SK-N-SH treated with all-trans-retinoic acid at 6 μM for 48 hours (cell line): ENCODE data around the gene ACAP2.

Source experiments
- ATAC-seq: fragments of 200-7000 bp; cut with Tn5 transposase; 3 replicates; pipeline ENCODE4 v1.9.1; 2020; ENCODE audit warnings: mild to moderate bottlenecking, moderate library complexity
- ARNTL ChIP-seq: fragments of 450-650 bp; formaldehyde crosslinking; IDR thresholded peaks from 2 replicates; pipeline ENCODE4 v1.5.0; 2020; ENCODE audit warnings: low read depth, mild to moderate bottlenecking, moderate library complexity, borderline replicate concordance
- CSDC2 ChIP-seq: fragments of 250-450 bp; sonication (Bioruptor Pico); IDR thresholded peaks from 2 replicates; pipeline ENCODE4 v1.5.0; 2020; ENCODE audit warnings: mild to moderate bottlenecking, moderate library complexity
- ESRRG ChIP-seq: fragments of 250-450 bp; sonication (Bioruptor Pico); IDR thresholded peaks from 2 replicates; pipeline ENCODE4 v1.6.1; 2021; ENCODE audit warnings: mild to moderate bottlenecking
- GLIS3 ChIP-seq: fragments of 250-450 bp; sonication (Bioruptor Pico); IDR thresholded peaks from 2 replicates; pipeline ENCODE4 v1.5.0; 2020; ENCODE audit warnings: mild to moderate bottlenecking, moderate library complexity
- ISL1 ChIP-seq: fragments of 250-450 bp; sonication (Bioruptor Pico); IDR thresholded peaks from 2 replicates; pipeline ENCODE4 v2.1.2; 2022; ENCODE audit warnings: mild to moderate bottlenecking, moderate library complexity
- PPARA ChIP-seq: fragments of 250-450 bp; sonication (Bioruptor Pico); IDR thresholded peaks from 2 replicates; pipeline ENCODE4 v1.5.0; 2020; ENCODE audit warnings: mild to moderate bottlenecking, borderline replicate concordance
- RARB ChIP-seq: fragments of 250-450 bp; sonication (Bioruptor Pico); IDR thresholded peaks from 2 replicates; pipeline ENCODE4 v1.8.0; 2021; ENCODE audit warnings: mild to moderate bottlenecking, moderate library complexity
- SNAI2 ChIP-seq: fragments of 250-450 bp; sonication (Bioruptor Pico); IDR thresholded peaks from 2 replicates; pipeline ENCODE4 v1.5.0; 2020; ENCODE audit warnings: mild to moderate bottlenecking, moderate library complexity
- TCF4 ChIP-seq: fragments of 250-450 bp; sonication (Bioruptor Pico); IDR thresholded peaks from 2 replicates; pipeline ENCODE4 v1.8.0; 2021; ENCODE audit warnings: mild to moderate bottlenecking, moderate library complexity, borderline replicate concordance
- TOX ChIP-seq: fragments of 250-450 bp; sonication (Bioruptor Pico); IDR thresholded peaks from 2 replicates; pipeline ENCODE4 v1.8.0; 2021; ENCODE audit warnings: mild to moderate bottlenecking, moderate library complexity, borderline replicate concordance
- ZC3H10 ChIP-seq: fragments of 250-450 bp; sonication (Bioruptor Pico); IDR thresholded peaks from 2 replicates; pipeline ENCODE4 v1.5.1; 2021; ENCODE audit warnings: mild to moderate bottlenecking, moderate library complexity
- ZFP3 ChIP-seq: fragments of 250-450 bp; sonication (Bioruptor Pico); IDR thresholded peaks from 2 replicates; pipeline ENCODE4 v1.5.0; 2020; ENCODE audit warnings: mild to moderate bottlenecking, moderate library complexity
- ZFP30 ChIP-seq: fragments of 450-650 bp; formaldehyde crosslinking; IDR thresholded peaks from 2 replicates; pipeline ENCODE4 v1.5.0; 2022; ENCODE audit warnings: mild to moderate bottlenecking, moderate library complexity
- ZNF565 ChIP-seq: fragments of 450-650 bp; formaldehyde crosslinking; conservative IDR thresholded peaks from 2 replicates; pipeline ENCODE4 v1.5.0; 2020; ENCODE audit warnings: low read depth, mild to moderate bottlenecking, moderate library complexity
- ZNF70 ChIP-seq: fragments of 450-650 bp; formaldehyde crosslinking; IDR thresholded peaks from 2 replicates; pipeline ENCODE4 v1.5.0; 2020; ENCODE audit warnings: mild to moderate bottlenecking, moderate library complexity
- ZNF8 ChIP-seq: fragments of 450-650 bp; formaldehyde crosslinking; IDR thresholded peaks from 2 replicates; pipeline ENCODE4 v1.5.0; 2020; ENCODE audit warnings: mild to moderate bottlenecking, moderate library complexity
- TF ChIP-seq, protein P1 (sequence below): fragments of 250-450 bp; sonication (Bioruptor Pico); IDR thresholded peaks from 2 replicates; pipeline ENCODE4 v1.5.1; 2021; ENCODE audit warnings: mild to moderate bottlenecking, moderate library complexity
- TF ChIP-seq, protein P2 (sequence below): fragments of 250-450 bp; sonication (Bioruptor Pico); IDR thresholded peaks from 2 replicates; pipeline ENCODE4 v1.5.0; 2020; ENCODE audit warnings: mild to moderate bottlenecking, moderate library complexity
- TF ChIP-seq, protein P3 (sequence below): fragments of 250-450 bp; sonication (Bioruptor Pico); IDR thresholded peaks from 2 replicates; pipeline ENCODE4 v1.5.1; 2020; ENCODE audit warnings: low read depth, mild to moderate bottlenecking, moderate library complexity
- TF ChIP-seq, protein P4 (sequence below): fragments of 250-450 bp; sonication (Bioruptor Pico); IDR thresholded peaks from 2 replicates; pipeline ENCODE4 v1.8.0; 2020; ENCODE audit warnings: mild to moderate bottlenecking, moderate library complexity, borderline replicate concordance
- TF ChIP-seq, protein P5 (sequence below): fragments of 250-450 bp; sonication (Bioruptor Pico); IDR thresholded peaks from 2 replicates; pipeline ENCODE4 v1.8.0; 2021; ENCODE audit warnings: low read depth, mild to moderate bottlenecking, moderate library complexity, borderline replicate concordance

The ACAP2 gene

DNA sequence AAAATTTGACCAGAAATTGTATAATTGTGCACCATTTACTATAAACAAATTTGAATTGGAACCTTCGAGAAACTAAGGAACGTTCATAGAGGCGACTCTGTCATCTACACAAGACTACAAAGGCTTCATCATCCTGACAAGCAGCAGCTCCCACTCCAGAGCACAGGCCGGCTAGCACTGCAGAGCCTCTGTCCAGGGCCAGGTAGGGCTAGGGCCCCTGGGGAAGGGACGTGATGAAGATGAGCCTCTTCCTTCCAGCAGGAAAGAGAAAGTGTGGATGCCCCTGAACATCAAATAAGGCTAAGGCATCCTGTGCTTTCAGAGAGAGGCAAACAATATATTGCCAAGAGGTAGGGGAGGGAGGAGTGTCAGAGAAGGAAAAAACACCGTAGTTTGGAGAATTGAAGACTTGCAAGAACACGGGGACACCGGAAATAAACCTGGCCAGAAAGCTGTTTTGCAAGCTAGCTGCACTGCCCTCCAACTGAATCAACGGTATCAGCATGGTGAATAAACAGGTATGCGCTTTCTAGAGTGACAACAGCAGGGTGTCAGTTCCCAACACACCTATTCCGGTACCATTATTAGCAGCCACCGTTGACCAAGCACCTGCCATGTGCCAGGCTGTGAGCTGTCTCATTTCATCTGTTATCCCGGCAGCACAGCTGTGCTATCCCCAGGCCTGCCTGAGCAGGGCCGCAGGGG is 184.2 kb downstream of the ACAP2 start:
- TF ChIP-seq, protein P1, sequence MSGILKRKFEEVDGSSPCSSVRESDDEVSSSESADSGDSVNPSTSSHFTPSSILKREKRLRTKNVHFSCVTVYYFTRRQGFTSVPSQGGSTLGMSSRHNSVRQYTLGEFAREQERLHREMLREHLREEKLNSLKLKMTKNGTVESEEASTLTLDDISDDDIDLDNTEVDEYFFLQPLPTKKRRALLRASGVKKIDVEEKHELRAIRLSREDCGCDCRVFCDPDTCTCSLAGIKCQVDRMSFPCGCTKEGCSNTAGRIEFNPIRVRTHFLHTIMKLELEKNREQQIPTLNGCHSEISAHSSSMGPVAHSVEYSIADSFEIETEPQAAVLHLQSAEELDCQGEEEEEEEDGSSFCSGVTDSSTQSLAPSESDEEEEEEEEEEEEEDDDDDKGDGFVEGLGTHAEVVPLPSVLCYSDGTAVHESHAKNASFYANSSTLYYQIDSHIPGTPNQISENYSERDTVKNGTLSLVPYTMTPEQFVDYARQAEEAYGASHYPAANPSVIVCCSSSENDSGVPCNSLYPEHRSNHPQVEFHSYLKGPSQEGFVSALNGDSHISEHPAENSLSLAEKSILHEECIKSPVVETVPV (CRISPR knock-in tag), result no peak
- TF ChIP-seq TOX, result no peak
- no peak for TF ChIP-seq ZC3H10
- TF ChIP-seq ZFP30, result no peak
- no peak for TF ChIP-seq ARNTL (CRISPR knock-in tag)
- TF ChIP-seq, protein P2, sequence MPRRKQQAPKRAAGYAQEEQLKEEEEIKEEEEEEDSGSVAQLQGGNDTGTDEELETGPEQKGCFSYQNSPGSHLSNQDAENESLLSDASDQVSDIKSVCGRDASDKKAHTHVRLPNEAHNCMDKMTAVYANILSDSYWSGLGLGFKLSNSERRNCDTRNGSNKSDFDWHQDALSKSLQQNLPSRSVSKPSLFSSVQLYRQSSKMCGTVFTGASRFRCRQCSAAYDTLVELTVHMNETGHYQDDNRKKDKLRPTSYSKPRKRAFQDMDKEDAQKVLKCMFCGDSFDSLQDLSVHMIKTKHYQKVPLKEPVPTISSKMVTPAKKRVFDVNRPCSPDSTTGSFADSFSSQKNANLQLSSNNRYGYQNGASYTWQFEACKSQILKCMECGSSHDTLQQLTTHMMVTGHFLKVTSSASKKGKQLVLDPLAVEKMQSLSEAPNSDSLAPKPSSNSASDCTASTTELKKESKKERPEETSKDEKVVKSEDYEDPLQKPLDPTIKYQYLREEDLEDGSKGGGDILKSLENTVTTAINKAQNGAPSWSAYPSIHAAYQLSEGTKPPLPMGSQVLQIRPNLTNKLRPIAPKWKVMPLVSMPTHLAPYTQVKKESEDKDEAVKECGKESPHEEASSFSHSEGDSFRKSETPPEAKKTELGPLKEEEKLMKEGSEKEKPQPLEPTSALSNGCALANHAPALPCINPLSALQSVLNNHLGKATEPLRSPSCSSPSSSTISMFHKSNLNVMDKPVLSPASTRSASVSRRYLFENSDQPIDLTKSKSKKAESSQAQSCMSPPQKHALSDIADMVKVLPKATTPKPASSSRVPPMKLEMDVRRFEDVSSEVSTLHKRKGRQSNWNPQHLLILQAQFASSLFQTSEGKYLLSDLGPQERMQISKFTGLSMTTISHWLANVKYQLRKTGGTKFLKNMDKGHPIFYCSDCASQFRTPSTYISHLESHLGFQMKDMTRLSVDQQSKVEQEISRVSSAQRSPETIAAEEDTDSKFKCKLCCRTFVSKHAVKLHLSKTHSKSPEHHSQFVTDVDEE, result no peak
- no peak for TF ChIP-seq TCF4 (CRISPR knock-in tag)
- no peak for TF ChIP-seq ISL1
- TF ChIP-seq, protein P3, sequence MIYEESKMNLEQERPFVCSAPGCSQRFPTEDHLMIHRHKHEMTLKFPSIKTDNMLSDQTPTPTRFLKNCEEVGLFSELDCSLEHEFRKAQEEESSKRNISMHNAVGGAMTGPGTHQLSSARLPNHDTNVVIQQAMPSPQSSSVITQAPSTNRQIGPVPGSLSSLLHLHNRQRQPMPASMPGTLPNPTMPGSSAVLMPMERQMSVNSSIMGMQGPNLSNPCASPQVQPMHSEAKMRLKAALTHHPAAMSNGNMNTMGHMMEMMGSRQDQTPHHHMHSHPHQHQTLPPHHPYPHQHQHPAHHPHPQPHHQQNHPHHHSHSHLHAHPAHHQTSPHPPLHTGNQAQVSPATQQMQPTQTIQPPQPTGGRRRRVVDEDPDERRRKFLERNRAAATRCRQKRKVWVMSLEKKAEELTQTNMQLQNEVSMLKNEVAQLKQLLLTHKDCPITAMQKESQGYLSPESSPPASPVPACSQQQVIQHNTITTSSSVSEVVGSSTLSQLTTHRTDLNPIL (CRISPR knock-in tag), result no peak
- TF ChIP-seq, protein P4, sequence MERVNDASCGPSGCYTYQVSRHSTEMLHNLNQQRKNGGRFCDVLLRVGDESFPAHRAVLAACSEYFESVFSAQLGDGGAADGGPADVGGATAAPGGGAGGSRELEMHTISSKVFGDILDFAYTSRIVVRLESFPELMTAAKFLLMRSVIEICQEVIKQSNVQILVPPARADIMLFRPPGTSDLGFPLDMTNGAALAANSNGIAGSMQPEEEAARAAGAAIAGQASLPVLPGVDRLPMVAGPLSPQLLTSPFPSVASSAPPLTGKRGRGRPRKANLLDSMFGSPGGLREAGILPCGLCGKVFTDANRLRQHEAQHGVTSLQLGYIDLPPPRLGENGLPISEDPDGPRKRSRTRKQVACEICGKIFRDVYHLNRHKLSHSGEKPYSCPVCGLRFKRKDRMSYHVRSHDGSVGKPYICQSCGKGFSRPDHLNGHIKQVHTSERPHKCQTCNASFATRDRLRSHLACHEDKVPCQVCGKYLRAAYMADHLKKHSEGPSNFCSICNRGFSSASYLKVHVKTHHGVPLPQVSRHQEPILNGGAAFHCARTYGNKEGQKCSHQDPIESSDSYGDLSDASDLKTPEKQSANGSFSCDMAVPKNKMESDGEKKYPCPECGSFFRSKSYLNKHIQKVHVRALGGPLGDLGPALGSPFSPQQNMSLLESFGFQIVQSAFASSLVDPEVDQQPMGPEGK, result no peak
- TF ChIP-seq, protein P5, sequence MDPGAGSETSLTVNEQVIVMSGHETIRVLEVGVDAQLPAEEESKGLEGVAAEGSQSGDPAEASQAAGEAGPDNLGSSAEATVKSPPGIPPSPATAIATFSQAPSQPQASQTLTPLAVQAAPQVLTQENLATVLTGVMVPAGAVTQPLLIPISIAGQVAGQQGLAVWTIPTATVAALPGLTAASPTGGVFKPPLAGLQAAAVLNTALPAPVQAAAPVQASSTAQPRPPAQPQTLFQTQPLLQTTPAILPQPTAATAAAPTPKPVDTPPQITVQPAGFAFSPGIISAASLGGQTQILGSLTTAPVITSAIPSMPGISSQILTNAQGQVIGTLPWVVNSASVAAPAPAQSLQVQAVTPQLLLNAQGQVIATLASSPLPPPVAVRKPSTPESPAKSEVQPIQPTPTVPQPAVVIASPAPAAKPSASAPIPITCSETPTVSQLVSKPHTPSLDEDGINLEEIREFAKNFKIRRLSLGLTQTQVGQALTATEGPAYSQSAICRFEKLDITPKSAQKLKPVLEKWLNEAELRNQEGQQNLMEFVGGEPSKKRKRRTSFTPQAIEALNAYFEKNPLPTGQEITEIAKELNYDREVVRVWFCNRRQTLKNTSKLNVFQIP, result no peak
- no peak for TF ChIP-seq ESRRG (CRISPR knock-in tag)
- no peak for TF ChIP-seq RARB (CRISPR knock-in tag)
- no peak for TF ChIP-seq GLIS3 (CRISPR knock-in tag)
- no peak for TF ChIP-seq ZNF565 (CRISPR knock-in tag)
- no peak for TF ChIP-seq ZNF8 (CRISPR knock-in tag)
- no peak for TF ChIP-seq ZFP3 (CRISPR knock-in tag)
- no peak for TF ChIP-seq SNAI2 (CRISPR knock-in tag)
- TF ChIP-seq, all 23 proteins: peak for 0
- ATAC-seq, result peak; percentile 20

DNA sequence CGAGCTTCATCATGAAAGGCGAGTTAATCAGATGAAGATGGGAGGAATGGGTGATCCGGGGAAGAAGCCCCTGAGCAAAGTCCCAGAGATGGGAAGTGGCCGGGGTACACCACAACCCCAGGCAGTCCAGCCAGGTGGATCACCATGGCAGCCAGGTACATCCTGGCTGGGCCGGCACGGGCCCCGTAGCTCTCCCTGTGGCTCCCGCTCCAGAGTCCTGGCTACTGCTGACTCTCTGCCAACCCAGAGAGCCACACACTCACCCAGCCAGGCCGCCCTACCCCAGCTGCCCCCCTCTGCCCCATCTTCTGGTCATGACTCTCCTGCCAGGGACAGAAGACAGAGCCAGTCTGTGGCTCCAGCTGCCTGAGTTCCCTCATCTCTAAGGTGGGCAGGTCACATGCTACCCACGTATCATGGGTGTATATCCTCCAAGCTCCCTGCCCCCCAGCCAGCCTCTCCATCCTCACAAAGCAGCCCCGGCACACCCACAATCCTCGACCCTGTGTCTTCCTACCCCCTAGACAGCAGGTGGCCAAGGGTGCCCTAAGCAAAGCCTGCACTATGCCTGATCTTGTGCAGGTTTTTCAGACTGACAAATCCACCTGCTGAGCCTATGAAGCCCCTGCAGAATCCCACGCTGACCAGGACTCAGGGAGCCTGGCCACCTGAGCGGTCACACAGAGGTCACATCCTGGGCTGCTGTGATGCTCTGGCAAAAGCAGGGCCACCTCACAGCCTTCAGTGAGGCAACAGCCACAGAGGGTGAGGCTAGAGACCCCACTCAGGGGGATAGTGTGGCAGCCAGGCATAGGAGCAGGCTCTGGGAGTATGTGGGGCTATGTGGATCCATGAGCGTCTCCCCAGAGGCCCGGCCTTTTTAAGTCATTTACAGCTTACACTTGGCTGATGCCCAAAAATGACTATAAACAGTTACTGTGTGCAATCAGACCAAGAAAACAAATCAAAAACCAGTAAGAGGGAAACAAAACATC is 185.1 kb downstream of the ACAP2 start:
- TF ChIP-seq, protein P2, result no peak
- TF ChIP-seq RARB (CRISPR knock-in tag) (no peak), ZFP30 (no peak), ZFP3 (CRISPR knock-in tag) (no peak), PPARA (CRISPR knock-in tag) (no peak), ISL1 (no peak), CSDC2 (CRISPR knock-in tag) (no peak), TCF4 (CRISPR knock-in tag) (no peak), ZNF70 (CRISPR knock-in tag) (no peak), TOX (no peak), ZC3H10 (no peak), GLIS3 (CRISPR knock-in tag) (no peak)
- ATAC-seq, result no peak
